HepG2 (cell line): ENCODE measurements around the gene SLC9A8. TPM values are rescaled to one million over a fixed set of nuclear protein-coding genes. Genes with fewer than 3 reads are reported as not detected.

Experiments
- ARID3A ChIP-seq: IDR thresholded peaks from 2 replicates; pipeline ENCODE4 v1.6.1; 2012; ENCODE audit warnings: low read depth, low read length, improper control_type of control experiment
- CSRNP2 ChIP-seq: sonication (generic); formaldehyde crosslinking; conservative IDR thresholded peaks from 2 replicates; pipeline ENCODE4 v1.8.0; 2022; ENCODE audit warnings: low read depth, missing genetic modification reagents
- JUND ChIP-seq: sonication (generic); formaldehyde crosslinking; IDR thresholded peaks from 2 replicates; pipeline ENCODE4 v1.8.0; 2022; ENCODE audit warnings: mild to moderate bottlenecking, missing genetic modification reagents
- KDM2A ChIP-seq: sonication (generic); formaldehyde crosslinking; IDR thresholded peaks from 2 replicates; pipeline ENCODE4 v1.4.0; 2020; ENCODE audit warnings: low read depth, missing genetic modification reagents, borderline replicate concordance
- KDM3A ChIP-seq: IDR thresholded peaks from 2 replicates; pipeline ENCODE4 v1.6.1; 2018; ENCODE audit warnings: low read depth, missing compliant biosample characterization
- KMT2B ChIP-seq: IDR thresholded peaks from 2 replicates; pipeline ENCODE4 v1.6.1; 2016; ENCODE audit warnings: missing genetic modification reagents, missing compliant biosample characterization
- NFATC3 ChIP-seq: sonication (generic); formaldehyde crosslinking; IDR thresholded peaks from 2 replicates; pipeline ENCODE4 v1.5.1; 2020; ENCODE audit warnings: mild to moderate bottlenecking, missing genetic modification reagents
- NONO ChIP-seq, 2 experiments: fragments of 450-650 bp in 1 of 2; sonication (generic) in 1 of 2; formaldehyde crosslinking in 1 of 2; IDR thresholded peaks in 1 of 2; conservative IDR thresholded peaks in 1 of 2; 2 replicates each; pipeline versions ENCODE4 v1.6.1 to v1.8.0; 2017 to 2022; ENCODE audit warnings: mild to moderate bottlenecking in 1 of 2, missing genetic modification reagents in 1 of 2, moderate library complexity in 1 of 2
- NR1H2 ChIP-seq: sonication (generic); formaldehyde crosslinking; IDR thresholded peaks from 2 replicates; pipeline ENCODE4 v1.8.1; 2022; ENCODE audit warnings: low read depth, missing genetic modification reagents, borderline replicate concordance
- POLR2AphosphoS2 ChIP-seq: IDR thresholded peaks from 2 replicates; pipeline ENCODE4 v1.6.1; 2011; ENCODE audit warnings: low read depth, low read length, improper control_type of control experiment
- PTBP1 ChIP-seq: fragments of 200-400 bp; formaldehyde crosslinking; IDR thresholded peaks from 2 replicates; pipeline ENCODE4 v1.6.1; 2018; ENCODE audit warnings: low read length, low read depth; ENCODE audit not compliant: poor library complexity, severe bottlenecking
- RFXAP ChIP-seq: sonication (generic); formaldehyde crosslinking; IDR thresholded peaks from 2 replicates; pipeline ENCODE4 v1.4.0; 2020; ENCODE audit warnings: missing genetic modification reagents, borderline replicate concordance
- TBP ChIP-seq: sonication (generic); formaldehyde crosslinking; IDR thresholded peaks from 2 replicates; pipeline ENCODE4 v1.5.0; 2020; ENCODE audit warnings: missing genetic modification reagents
- TBX3 ChIP-seq: fragments of 450-650 bp; IDR thresholded peaks from 2 replicates; pipeline ENCODE4 v1.6.1; 2017; ENCODE audit warnings: antibody characterized with exemption, mild to moderate bottlenecking, inconsistent platforms, borderline replicate concordance
- TEF ChIP-seq: sonication (generic); formaldehyde crosslinking; IDR thresholded peaks from 2 replicates; pipeline ENCODE4 v1.5.0; 2020; ENCODE audit warnings: missing genetic modification reagents
- THAP8 ChIP-seq: sonication (generic); formaldehyde crosslinking; IDR thresholded peaks from 2 replicates; pipeline ENCODE4 v1.5.1; 2020; ENCODE audit warnings: missing genetic modification reagents, mild to moderate bottlenecking, borderline replicate concordance
- TRAFD1 ChIP-seq: sonication (generic); formaldehyde crosslinking; IDR thresholded peaks from 2 replicates; pipeline ENCODE4 v1.5.1; 2020; ENCODE audit warnings: missing genetic modification reagents, mild to moderate bottlenecking, borderline replicate concordance
- ZFP36L2 ChIP-seq: sonication (generic); formaldehyde crosslinking; IDR thresholded peaks from 2 replicates; pipeline ENCODE4 v1.4.0; 2020; ENCODE audit warnings: missing genetic modification reagents
- ZFP62 ChIP-seq: sonication (generic); formaldehyde crosslinking; IDR thresholded peaks from 2 replicates; pipeline ENCODE4 v1.4.0; 2020; ENCODE audit warnings: missing genetic modification reagents
- ZNF460 ChIP-seq: sonication (generic); formaldehyde crosslinking; IDR thresholded peaks from 2 replicates; pipeline ENCODE4 v1.5.1; 2020; ENCODE audit warnings: missing genetic modification reagents, mild to moderate bottlenecking, borderline replicate concordance
- ZNF615 ChIP-seq: sonication (generic); formaldehyde crosslinking; IDR thresholded peaks from 2 replicates; pipeline ENCODE4 v1.5.0; 2020; ENCODE audit warnings: mild to moderate bottlenecking, missing genetic modification reagents, borderline replicate concordance
- ZNF703 ChIP-seq: sonication (generic); formaldehyde crosslinking; IDR thresholded peaks from 2 replicates; pipeline ENCODE4 v1.5.1; 2020; ENCODE audit warnings: missing genetic modification reagents, mild to moderate bottlenecking, moderate library complexity, borderline replicate concordance
- polyA plus RNA-seq, 8 experiments: library from polyadenylated mRNA; depleted of rRNA in 3 of 8; stranded (reverse) in 7 of 8; unstranded in 1 of 8; fragments of >200 nt; fragmentation: Illumina TruSeq in 4 of 8; extraction: Trizol in 4 of 8; gene quantifications; 2 replicates each; pipeline versions ENCODE4 v1.2.1 to v1.2.3, GENCODE V29; 2011 to 2016; ENCODE audit warnings: low read depth in 4 of 8, missing spikeins in 1 of 8, mixed read lengths in 1 of 8; ENCODE audit not compliant: insufficient read depth in 1 of 8
- total RNA-seq, 5 experiments: library from RNA; depleted of rRNA; stranded (reverse); fragments of >200 nt; fragmentation: Illumina TruSeq; extraction: Trizol; gene quantifications; 2 replicates each; pipeline ENCODE4 v1.2.3, GENCODE V29; 2016; ENCODE audit warnings: low read depth in 1 of 5

The SLC9A8 gene
- total and polyA plus RNA-seq, 2 of the 13 experiments (the other 11 are each of a cell fraction or from before 2014, with no cell fraction given), result 4.1 to 7.4 TPM

DNA sequence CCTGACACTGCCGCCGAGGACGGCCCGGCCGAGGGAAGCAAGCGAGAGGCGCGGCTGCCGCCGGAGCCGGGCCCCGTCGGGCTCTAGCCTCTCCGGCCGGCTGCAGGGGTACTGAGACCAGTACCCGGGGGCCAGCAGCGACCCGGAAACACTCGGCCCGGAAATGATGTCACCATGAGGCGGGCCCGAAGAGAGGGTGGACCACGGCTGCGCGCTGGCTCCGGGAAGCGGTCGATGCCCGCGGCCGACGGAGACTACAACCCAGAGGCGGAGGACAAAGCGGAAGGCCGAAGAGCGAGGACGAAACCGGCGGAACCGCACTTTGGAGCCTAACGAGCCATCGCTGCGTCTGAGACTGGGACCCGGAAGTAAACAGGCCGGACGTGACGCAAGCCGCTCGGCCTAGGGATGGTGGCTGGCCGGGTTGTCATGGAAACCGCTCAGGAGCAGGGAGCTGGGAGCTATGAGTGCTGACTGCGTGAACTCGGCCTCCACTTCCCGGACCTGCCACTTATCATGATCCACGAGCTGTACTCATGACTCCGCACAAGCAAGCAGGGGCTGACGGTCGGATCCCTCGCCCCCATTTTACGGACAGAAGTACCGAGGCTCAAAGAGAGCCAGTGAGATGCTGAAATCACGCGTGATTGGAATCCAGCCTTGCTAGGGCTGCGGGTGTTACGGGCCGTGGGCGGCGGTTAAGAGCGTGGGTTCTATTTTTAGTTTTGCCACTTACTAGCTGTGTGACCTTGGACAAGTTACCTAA lies 102.9 kb downstream of the SLC9A8 start, which contains the start of gene SPATA2 (continued):
- TF ChIP-seq KMT2B (CRISPR knock-in tag) (peak; percentile 98), KDM3A (CRISPR knock-in tag) (peak; percentile 48; the same call in 1 of the 2 replicates), KDM2A (CRISPR knock-in tag) (peak; percentile 91), ZNF615 (no peak), NONO (IDR thresholded peaks at IDR 0.05) (no peak), NONO (CRISPR knock-in tag; conservative IDR thresholded peaks at IDR 0.05) (peak; percentile 91), NFATC3 (CRISPR knock-in tag) (peak; percentile 44; the same call in 1 of the 2 replicates), PTBP1 (peak; percentile 90), CSRNP2 (CRISPR knock-in tag) (no peak), JUND (CRISPR knock-in tag) (peak; percentile 72), THAP8 (CRISPR knock-in tag) (no peak), POLR2AphosphoS2 (no peak; the same call in 1 of the 2 replicates), NR1H2 (0 out of 2 replicates have a peak, but pooled peaks have one; percentile 20), TBX3 (peak; percentile 37; the same call in 1 of the 2 replicates), RFXAP (peak; percentile 89; the same call in 1 of the 2 replicates), TEF (peak; percentile 52; the same call in 1 of the 2 replicates), ZNF460 (CRISPR knock-in tag) (no peak), ZNF703 (peak; percentile 5; the same call in 1 of the 2 replicates), ARID3A (no peak), TRAFD1 (peak; percentile 13; the same call in 1 of the 2 replicates), ZFP62 (CRISPR knock-in tag) (no peak), ZFP36L2 (CRISPR knock-in tag) (no peak), TBP (CRISPR knock-in tag) (peak; percentile 33; the same call in 1 of the 2 replicates)
